Measurements from ENCODE around the gene PKP4.

GRCh38 chr2:158647436-158648231, 190.9 kb downstream of the PKP4 start:
- no peak for TF ChIP-seq SUZ12 (IDR thresholded peaks at IDR 0.05)
- no peak for TF ChIP-seq TARDBP (IDR thresholded peaks at IDR 0.05)
- no peak for TF ChIP-seq ELF4 (IDR thresholded peaks at IDR 0.05)
